ENCODE data around the gene CEP104.

CEP104 gene

DNA sequence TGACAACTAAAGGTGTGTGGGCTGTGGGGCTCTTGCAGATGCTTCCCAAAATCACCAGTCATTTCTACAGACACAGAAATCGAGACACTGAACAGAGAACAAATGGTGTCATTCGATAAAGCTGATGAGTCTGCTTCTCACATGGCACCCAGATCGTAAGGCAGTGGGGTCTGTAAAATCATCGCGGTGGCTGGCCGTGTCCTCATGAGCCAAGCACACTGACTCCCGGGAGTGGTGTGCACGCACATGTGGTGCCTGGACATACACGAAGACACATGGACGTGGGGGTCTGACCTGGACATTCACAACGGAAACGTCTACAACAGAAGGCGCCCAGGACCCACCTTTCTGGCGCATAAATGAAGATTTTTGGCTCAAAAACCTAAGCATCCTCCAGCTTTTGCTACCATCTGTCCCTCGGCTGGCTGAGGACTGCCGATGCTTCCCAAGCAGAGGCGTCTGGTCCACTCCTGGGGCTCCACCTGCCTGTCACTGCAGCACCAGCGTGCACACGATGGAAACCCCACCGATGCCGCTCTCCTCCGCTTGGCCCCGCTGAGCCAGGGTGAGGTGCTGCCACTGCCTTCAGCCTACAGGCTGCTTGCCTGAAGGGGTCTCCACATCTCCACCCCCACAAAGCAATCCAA, 77.6 kb downstream of the CEP104 start:
- no peak for TF ChIP-seq ZFX (IDR thresholded peaks at IDR 0.05)
- TF ChIP-seq, protein P1, sequence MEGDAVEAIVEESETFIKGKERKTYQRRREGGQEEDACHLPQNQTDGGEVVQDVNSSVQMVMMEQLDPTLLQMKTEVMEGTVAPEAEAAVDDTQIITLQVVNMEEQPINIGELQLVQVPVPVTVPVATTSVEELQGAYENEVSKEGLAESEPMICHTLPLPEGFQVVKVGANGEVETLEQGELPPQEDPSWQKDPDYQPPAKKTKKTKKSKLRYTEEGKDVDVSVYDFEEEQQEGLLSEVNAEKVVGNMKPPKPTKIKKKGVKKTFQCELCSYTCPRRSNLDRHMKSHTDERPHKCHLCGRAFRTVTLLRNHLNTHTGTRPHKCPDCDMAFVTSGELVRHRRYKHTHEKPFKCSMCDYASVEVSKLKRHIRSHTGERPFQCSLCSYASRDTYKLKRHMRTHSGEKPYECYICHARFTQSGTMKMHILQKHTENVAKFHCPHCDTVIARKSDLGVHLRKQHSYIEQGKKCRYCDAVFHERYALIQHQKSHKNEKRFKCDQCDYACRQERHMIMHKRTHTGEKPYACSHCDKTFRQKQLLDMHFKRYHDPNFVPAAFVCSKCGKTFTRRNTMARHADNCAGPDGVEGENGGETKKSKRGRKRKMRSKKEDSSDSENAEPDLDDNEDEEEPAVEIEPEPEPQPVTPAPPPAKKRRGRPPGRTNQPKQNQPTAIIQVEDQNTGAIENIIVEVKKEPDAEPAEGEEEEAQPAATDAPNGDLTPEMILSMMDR (conservative IDR thresholded peaks at IDR 0.05): no peak
- H3K27ac ChIP-seq: no peak overlapping the region; the same call in 1 of the 2 replicates

DNA sequence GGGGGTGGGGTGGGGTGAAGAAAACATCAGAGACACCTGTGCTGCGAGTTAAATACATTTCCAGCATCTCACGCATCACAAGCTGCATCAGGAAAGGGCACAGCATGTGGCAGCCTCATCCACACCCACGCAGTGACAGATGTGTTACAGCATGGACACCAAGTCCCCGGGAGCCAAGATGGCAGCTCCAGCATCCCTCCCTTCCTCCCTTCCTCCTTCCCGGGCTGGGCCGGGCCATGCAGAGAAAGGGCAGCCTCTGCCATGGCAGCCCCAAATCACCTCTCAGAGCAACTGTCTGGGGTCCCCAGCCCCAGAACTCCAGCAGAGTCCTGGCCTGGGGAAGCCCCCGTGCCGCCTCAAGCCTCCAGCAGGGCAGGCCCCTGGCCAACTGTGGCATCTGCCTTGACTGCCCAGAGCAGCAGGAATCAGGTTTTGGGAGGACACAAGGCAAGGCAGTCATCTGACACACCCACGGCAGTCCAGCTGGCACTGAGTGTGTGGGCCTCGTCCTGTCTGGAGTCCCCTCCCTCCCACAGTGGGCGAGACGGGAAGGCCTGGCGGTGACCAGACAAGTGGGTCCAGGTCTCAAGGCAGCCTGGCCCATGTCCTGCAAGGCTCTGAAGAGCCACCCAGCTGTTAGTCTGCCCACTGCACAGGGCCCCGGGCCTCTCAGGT, 78.3 kb downstream of the CEP104 start:
- TF ChIP-seq, protein P1 (conservative IDR thresholded peaks at IDR 0.05): no peak
- TF ChIP-seq ZFX (IDR thresholded peaks at IDR 0.05): no peak

DNA sequence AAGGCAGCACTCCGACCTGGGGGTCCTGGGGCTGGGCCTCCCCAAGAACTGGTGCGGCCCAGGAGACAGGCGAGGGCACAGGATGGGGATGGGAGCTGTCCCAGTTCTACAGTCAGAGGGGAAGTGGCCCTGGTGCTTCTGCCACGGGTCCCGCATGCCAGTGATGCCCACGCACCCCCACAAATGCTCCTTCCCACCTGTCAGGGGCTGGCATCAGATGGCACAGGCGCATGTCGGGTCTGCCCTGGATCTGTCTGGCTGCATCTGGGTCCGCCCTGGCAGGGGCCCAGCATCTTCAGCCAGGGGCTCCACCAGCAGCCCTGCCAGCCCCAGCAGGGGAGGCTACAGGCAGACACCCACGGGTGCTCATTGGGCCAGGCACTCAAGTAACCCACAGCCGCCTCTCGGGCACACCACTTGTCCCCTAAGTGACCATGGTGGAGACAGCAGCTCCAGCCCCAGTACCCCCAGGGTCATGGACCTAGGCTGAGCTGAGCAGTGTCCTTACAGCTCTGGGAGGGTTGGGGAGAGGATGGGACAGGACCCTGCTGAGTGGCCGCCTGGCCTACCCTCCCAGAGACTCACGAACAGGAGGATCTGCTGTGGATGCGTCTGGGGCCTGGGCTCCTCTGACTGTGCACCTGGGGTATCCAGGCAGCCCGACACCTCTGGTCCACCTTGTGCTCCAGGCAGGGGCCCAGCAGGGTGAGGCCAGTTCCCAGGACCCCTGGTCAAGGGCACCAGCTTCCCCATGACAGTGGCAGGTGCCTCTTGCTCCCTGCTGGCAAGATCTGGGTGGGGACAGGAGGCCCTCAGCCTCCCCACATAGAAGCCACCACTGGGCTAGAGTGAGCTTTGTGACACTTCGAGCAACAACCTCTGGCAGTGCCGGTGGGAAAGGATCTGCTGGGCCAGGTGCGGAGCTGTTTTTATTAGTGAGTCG, 79.1 kb downstream of the CEP104 start:
- no peak overlapping the region for H3K27ac ChIP-seq

More for the DNA sequence above, 78.3 kb downstream of the CEP104 start:
- no peak overlapping the region for H3K27ac ChIP-seq

DNA sequence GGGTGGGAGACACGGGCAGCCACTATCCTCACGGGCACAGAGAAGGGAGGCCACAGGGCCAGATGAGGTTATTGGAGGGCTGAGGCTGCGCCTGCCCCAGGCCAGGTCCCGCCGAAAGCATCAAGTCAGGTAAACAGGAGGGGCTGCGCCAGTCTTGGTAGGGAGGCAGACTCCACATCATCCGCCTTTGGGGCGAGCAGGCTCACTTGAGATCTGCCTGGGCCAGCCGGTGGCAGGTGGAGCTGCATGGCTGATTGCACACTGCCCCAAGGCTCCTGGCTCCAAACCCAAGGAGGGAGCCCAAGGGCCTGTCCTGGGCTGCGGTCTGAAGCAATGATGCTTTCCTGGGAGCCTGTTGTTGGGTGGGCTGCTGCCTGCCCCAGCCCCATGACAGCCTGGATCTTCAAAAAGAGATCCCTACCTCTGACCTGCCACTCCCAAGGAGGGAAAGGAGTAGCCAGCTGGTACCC, 79.9 kb downstream of the CEP104 start:
- H3K27ac ChIP-seq: no peak overlapping the region
- TF ChIP-seq, protein P1 (conservative IDR thresholded peaks at IDR 0.05): no peak
- TF ChIP-seq ZFX (IDR thresholded peaks at IDR 0.05): no peak

More for the DNA sequence above, 79.1 kb downstream of the CEP104 start:
- no peak for TF ChIP-seq ZFX (IDR thresholded peaks at IDR 0.05)
- TF ChIP-seq, protein P1 (conservative IDR thresholded peaks at IDR 0.05): no peak

DNA sequence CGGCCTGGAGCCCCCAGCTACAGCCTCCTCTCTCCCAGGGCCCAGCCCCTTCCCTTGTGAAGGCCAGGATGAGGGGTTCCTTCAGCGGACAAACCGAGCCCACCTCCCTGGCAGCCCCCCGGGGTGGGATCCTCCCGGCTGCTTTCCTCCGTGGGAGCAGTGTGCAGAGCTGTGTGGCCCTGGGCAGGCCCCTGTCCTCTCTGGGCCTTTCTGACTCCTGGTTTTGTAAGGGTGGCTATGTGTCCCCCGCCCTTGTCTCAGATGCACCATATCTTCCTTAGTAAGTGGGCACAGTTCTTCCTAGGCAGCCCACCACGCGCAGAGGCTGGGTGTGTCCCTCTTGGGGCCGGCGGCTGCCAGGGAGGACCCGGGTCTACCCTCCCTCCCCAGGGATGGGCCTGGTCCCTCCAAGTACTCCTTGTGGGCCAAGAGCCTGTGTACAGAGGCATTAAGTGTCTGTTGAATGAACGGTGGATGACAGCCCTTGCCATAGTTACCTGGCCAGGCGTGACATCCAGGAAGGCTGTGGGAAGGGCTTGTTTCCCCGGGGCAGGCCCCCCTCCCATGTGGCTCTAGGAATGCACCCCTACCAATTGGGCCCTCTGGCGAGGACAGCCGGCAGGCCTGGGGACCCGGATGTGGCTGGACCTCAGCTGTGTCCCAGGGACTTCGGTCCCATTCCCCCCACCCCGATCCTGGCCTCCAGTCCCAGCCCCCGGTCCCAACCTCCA, 80.6 kb downstream of the CEP104 start:
- no peak overlapping the region; the same call in 1 of the 2 replicates for H3K27ac ChIP-seq
- TF ChIP-seq, protein P1 (conservative IDR thresholded peaks at IDR 0.05): no peak; the same call in 1 of the 2 replicates
- TF ChIP-seq ZFX (IDR thresholded peaks at IDR 0.05): no peak

DNA sequence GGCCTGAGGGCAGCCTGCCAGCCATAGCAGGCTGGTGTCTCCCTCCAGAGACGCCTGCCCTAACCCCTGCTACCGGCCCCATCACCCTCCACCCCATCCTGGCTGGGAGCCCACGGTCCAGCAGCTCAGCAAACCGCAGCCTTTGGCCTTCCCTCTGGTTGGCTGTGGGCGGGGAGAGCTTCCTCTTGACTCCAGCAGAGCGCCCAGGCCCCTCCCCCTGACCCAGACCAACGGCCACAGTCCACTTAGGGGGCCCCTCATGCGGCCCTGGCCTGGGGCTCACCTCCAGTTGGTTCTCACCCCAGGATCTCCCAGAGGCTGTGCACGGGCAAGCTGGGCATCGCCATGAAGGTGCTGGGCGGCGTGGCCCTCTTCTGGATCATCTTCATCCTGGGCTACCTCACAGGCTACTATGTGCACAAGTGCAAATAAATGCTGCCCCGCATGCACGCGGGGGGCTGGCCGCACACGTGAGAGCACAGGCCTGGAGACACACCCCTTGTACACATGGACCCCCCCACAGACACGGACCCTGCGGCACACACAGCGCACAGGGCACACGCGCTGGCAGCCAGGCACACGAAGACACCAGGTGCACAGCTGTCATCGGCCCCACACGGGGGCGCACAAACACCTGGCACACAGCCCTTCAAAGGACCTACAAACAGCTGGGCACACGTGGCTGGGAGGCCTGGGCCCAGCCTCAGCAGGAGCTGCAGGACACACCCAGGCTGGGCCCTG, 81.4 kb downstream of the CEP104 start:
- no peak for TF ChIP-seq ZFX (IDR thresholded peaks at IDR 0.05)
- TF ChIP-seq, protein P1 (conservative IDR thresholded peaks at IDR 0.05): no peak; the same call in 1 of the 2 replicates
- H3K27ac ChIP-seq: no peak overlapping the region; the same call in 1 of the 2 replicates

Data from C4-2B (cell line).